Lower leg skin (tissue), 3 donors: ENCODE measurements around the gene IMMP2L.

ENCODE experiments used
- POLR2A ChIP-seq, 2 donors: fragments of 450-650 bp; IDR thresholded peaks; one replicate each; pipeline ENCODE4 v1.6.1; 2016 to 2017; ENCODE audit warnings: antibody characterized with exemption in 2 of 2, mild to moderate bottlenecking in 1 of 2, moderate library complexity in 1 of 2
- TF ChIP-seq, protein P1 (sequence below), 3 donors: fragments of 450-650 bp; IDR thresholded peaks; one replicate each; pipeline ENCODE4 v1.5.1; 2016; ENCODE audit warnings: antibody characterized with exemption in 3 of 3, mild to moderate bottlenecking in 3 of 3, moderate library complexity in 2 of 3

DNA sequence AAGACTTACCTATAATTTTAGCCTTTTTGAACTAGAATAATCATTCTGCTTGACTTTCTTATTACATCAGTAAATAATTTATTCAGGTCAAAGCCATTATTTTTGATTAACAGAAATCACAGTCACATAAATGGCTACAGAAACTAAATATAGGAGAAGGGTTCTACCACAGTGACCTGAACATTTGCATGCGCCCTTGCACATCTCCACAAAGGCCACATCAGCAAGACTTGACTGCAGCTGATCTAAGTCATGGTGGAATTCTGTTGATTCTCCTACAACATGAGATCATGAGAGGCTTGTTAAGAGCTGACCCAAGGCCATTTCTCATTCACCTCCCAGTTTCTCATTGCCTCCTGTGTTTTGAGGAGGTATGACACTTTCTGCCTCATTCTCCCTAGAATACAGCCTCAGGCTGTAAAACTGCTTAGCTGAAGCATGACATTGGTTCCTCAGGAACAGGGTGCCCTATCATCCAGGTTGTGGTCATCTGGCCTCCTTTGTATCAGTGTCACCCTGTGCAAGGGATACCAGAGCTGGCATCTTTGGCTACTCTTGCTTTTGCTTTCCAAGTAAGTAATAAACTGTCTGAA is 6.7 kb upstream of the IMMP2L start:
- TF ChIP-seq, protein P1, sequence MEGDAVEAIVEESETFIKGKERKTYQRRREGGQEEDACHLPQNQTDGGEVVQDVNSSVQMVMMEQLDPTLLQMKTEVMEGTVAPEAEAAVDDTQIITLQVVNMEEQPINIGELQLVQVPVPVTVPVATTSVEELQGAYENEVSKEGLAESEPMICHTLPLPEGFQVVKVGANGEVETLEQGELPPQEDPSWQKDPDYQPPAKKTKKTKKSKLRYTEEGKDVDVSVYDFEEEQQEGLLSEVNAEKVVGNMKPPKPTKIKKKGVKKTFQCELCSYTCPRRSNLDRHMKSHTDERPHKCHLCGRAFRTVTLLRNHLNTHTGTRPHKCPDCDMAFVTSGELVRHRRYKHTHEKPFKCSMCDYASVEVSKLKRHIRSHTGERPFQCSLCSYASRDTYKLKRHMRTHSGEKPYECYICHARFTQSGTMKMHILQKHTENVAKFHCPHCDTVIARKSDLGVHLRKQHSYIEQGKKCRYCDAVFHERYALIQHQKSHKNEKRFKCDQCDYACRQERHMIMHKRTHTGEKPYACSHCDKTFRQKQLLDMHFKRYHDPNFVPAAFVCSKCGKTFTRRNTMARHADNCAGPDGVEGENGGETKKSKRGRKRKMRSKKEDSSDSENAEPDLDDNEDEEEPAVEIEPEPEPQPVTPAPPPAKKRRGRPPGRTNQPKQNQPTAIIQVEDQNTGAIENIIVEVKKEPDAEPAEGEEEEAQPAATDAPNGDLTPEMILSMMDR (IDR thresholded peaks at IDR 0.05), result no peak
- TF ChIP-seq POLR2A (IDR thresholded peaks at IDR 0.05), result no peak
